GM10248 (cell line): Measurements from ENCODE around the gene CABP4.

Experiments used
- CTCF ChIA-PET: fragments of 300-600 bp; sonication (Branson Sonifier 250); formaldehyde crosslinking; extraction: SDS; loops from one replicate; lab custom pipeline; 2021; ENCODE audit warnings: antibody characterized with exemption; lab: Yijun Ruan, JAX
- POLR2A ChIA-PET: fragments of 350-650 bp; sonication (Branson Sonifier 250); formaldehyde crosslinking; extraction: SDS; loops from one replicate; lab custom pipeline; 2020; ENCODE audit warnings: antibody characterized with exemption; lab: Yijun Ruan, JAX
- DNase-seq: peaks from one replicate; pipeline ENCODE4 v3.0.0; 2012; ENCODE audit errors: extremely low spot score
- TF ChIP-seq, protein P1 (sequence below): IDR thresholded peaks from 2 replicates; pipeline ENCODE4 v1.5.1; 2012; ENCODE audit warnings: mild to moderate bottlenecking, low read depth; ENCODE audit errors: extremely low read depth, missing control alignments, control extremely low read depth

The CABP4 gene

DNA sequence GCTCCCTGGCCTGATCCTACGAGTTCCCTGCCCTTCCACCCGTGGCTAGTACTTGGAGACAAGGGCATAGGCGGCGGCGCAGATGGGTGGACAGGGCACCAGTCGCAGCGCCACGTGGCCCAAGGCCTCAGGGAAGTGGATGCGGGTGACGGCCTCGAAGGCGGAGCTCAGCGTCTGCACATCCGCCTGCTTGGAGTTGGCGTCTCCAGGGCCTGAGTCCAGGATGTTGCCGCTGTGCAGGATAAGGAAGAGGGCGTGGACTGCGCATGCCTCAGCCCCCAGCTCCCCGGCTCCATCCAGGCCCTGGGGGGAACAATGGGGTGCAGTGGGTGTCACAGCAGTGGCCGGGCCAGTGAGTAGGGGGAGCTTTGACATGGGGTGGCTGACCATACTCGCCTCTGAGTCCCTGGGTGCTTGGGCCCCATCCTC, 43.4 kb downstream of the CABP4 start:
- ChIA-PET CTCF (interaction anchor here (1.3 kb wide), 1 partner anchor 59 kb away, joined by 3 read pairs; no protein-coding TSS in a partner anchor), POLR2A (interaction anchor here (0.5 to 1.1 kb wide), 2 partner anchors 24 to 79 kb away, joined by 3 read pairs; no protein-coding TSS in a partner anchor)
- no peak for DNase-seq
- TF ChIP-seq, protein P1, sequence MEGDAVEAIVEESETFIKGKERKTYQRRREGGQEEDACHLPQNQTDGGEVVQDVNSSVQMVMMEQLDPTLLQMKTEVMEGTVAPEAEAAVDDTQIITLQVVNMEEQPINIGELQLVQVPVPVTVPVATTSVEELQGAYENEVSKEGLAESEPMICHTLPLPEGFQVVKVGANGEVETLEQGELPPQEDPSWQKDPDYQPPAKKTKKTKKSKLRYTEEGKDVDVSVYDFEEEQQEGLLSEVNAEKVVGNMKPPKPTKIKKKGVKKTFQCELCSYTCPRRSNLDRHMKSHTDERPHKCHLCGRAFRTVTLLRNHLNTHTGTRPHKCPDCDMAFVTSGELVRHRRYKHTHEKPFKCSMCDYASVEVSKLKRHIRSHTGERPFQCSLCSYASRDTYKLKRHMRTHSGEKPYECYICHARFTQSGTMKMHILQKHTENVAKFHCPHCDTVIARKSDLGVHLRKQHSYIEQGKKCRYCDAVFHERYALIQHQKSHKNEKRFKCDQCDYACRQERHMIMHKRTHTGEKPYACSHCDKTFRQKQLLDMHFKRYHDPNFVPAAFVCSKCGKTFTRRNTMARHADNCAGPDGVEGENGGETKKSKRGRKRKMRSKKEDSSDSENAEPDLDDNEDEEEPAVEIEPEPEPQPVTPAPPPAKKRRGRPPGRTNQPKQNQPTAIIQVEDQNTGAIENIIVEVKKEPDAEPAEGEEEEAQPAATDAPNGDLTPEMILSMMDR: no peak

DNA sequence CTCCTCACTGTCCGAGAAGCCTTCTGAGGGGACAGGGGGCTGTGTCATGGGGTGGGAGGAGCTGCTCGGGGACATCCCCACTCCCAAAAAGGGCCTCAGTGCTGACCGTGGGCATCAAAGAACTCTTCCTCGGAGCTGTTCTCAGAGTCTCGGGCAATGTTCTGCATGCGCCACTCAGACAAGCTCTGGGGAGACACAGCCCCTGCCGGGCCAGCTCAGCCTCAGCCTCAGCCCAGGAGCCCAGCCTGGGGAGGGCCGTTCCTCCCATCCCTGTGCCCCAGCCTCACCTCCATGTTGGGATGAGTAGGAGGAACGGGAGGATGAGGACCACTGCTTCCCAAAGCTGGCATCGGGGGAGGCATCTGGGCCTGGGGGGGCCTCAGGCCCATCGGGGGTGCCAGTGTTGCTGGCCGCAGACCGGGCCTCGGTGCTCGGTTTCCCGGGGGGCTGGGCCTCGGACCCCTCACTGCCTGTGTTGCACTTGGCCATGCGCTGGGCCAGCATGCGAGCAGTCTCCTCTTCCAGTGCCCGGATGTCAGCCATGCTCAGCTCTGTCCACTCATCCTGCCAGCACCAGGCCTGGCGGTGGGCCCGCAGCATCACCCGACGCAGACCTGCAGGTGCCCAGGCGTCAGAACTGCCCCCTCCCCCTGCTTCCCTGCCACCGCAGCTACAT, 44.8 kb downstream of the CABP4 start:
- no peak for DNase-seq
- ChIA-PET POLR2A (no interaction called here), CTCF (interaction anchor here (1.0 to 1.5 kb wide), 2 partner anchors 10 to 118 kb away, joined by 3 to 4 read pairs; no protein-coding TSS in a partner anchor)
- TF ChIP-seq, protein P1: no peak

DNA sequence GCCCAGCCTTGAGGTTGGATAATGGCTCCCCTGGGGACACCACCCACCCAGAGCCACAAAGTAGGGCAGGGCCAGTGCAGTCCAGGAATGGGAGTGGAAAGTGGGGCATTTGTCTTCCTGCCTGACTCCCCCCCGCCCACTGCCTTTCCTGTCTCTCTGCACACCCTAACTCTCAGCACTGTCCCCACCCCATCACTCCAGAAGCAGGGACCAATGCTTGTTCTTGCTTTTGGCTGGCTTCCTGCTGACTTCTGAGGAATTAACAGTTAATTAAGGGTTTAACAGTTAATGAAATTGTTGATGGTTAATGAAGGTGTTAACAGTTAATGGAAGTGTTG, 45.3 kb downstream of the CABP4 start:
- no peak for DNase-seq
- POLR2A ChIA-PET: no interaction called here
- TF ChIP-seq, protein P1: no peak
- CTCF ChIA-PET: interaction anchor here (1.0 to 1.5 kb wide), 2 partner anchors 11 to 119 kb away, joined by 3 to 4 read pairs; no protein-coding TSS in a partner anchor

DNA sequence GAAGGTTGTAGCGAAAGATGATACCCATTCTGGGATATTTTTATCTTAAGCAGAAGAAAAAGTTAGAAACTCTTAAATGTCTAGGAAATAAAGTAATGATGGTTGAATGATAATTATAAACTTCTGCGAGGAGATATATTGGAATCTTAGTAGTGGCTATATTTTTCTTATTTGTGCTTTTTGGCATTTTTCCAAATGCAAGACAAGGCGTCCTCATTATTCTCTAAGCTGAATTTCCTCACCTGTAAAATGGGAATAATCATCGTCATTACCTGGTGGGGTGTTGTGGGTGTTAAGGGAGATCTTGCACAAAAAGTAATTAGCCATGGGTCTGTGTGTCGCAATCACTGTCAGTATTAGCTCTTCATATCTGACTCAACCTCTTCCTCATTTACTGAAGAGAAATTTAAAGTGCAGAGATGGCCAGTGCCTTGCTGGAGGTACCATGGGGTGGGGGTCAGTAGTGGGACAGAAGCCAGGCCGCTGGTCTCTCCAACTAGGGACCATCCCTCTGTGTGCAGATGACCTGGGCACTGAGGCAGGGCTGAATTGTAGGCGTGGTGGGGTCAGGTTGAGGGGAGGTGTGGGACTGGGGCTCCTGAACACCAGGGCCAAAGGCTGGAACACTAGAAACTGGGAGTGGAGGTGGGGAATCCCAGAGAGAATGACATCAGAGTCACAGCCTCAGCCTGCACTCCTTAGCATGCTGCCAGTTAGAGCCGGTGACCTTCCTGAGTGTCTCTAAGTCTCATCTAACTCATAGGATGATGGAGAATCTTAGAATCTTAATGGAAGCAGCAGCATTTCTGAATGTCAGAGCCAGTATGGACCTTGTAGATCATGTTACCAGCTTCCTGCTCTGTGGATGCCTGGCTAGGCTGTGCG, 45.9 kb downstream of the CABP4 start:
- POLR2A ChIA-PET: interaction anchor here (0.5 to 0.9 kb wide), 2 partner anchors 14 to 53 kb away, joined by 3 to 4 read pairs; no protein-coding TSS in a partner anchor
- TF ChIP-seq, protein P1: no peak
- CTCF ChIA-PET: interaction anchor here (1.5 kb wide), 1 partner anchor 11 kb away, joined by 4 read pairs; no protein-coding TSS in a partner anchor
- no peak for DNase-seq

DNA sequence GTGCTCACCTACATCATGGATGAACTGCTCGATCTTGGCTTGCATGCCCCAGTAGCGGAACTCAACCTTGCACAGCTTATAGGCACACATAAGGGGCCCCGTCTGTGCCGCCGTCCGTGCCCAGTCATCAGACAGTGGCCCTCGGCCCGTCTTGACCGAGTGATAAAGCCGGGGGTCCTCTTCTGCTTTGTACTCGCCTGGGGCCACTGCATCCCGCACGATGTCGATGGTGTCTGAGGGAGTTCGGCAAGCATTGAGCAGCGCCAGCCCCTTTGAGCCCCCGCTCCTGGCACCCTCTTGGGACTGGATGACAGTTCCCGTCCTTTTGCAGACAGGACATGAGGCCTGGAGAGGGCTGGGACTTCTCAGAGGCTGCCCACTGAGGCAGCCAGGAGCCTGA, 46.7 kb downstream of the CABP4 start:
- ChIA-PET CTCF (interaction anchor here (1.2 to 1.5 kb wide), 2 partner anchors 12 to 95 kb away, joined by 3 to 4 read pairs; no protein-coding TSS in a partner anchor), POLR2A (interaction anchor here (0.5 to 0.9 kb wide), 2 partner anchors 15 to 54 kb away, joined by 3 to 4 read pairs; no protein-coding TSS in a partner anchor)
- TF ChIP-seq, protein P1: no peak
- no peak for DNase-seq
